Neural cell (in vitro differentiated cells): ENCODE data around the gene KCTD16. TPM values are rescaled to one million over a fixed set of nuclear protein-coding genes. Genes with fewer than 3 reads are reported as not detected.

ENCODE experiments used
- H2AFZ ChIP-seq: fragments of 200-600, 300-800 bp; sonication (generic), shearing (Covaris generic); 2 replicates; pipeline ENCODE4 v1.6.0; 2014; ENCODE audit warnings: low read depth, mild to moderate bottlenecking, antibody characterized with exemption, low read length, moderate library complexity
- H3F3A ChIP-seq: fragments of 200-600 bp; shearing (Covaris generic); 2 replicates; pipeline ENCODE4 v1.6.1; 2016; ENCODE audit warnings: mild to moderate bottlenecking, moderate library complexity, mixed read lengths, antibody characterized with exemption, low read length; ENCODE audit not compliant: insufficient read depth, poor library complexity, severe bottlenecking
- H3K27ac ChIP-seq: fragments of 200-600, 300-800 bp; sonication (generic), shearing (Covaris generic); 2 replicates; pipeline ENCODE4 v1.5.1; 2014; ENCODE audit warnings: mild to moderate bottlenecking, low read length, moderate library complexity
- H3K27me3 ChIP-seq: fragments of 300-800, 200-600 bp; sonication (generic), shearing (Covaris generic); 2 replicates; pipeline ENCODE4 v1.6.0; 2014; ENCODE audit warnings: mild to moderate bottlenecking, low read depth, low read length, moderate library complexity; ENCODE audit not compliant: insufficient read depth
- H3K36me3 ChIP-seq: fragments of 300-800, 200-600 bp; sonication (generic), shearing (Covaris generic); 2 replicates; pipeline ENCODE4 v1.5.1; 2014; ENCODE audit warnings: mild to moderate bottlenecking, antibody characterized with exemption, low read length, moderate library complexity; ENCODE audit not compliant: insufficient read depth
- H3K4me2 ChIP-seq: fragments of 300-800, 200-600 bp; sonication (generic), shearing (Covaris generic); 2 replicates; pipeline ENCODE4 v1.6.0; 2014; ENCODE audit warnings: mild to moderate bottlenecking, low read length
- H3K4me3 ChIP-seq: fragments of 300-800, 200-600 bp; sonication (generic), shearing (Covaris generic); 2 replicates; pipeline ENCODE4 v1.5.1; 2014; ENCODE audit warnings: mild to moderate bottlenecking, low read length, moderate library complexity
- H3K79me2 ChIP-seq: fragments of 200-600 bp; shearing (Covaris generic); replicated peaks from 2 replicates; pipeline ENCODE4 v1.6.0; 2014; ENCODE audit warnings: mild to moderate bottlenecking, low read length, moderate library complexity; ENCODE audit not compliant: insufficient read depth
- H3K9ac ChIP-seq: fragments of 300-800, 200-600 bp; sonication (generic), shearing (Covaris generic); 2 replicates; pipeline ENCODE4 v1.6.1; 2016; ENCODE audit warnings: mild to moderate bottlenecking, low read length, mixed read lengths
- H3K9me2 ChIP-seq: fragments of 200-600 bp; shearing (Covaris generic); 2 replicates; pipeline ENCODE4 v1.6.1; 2016; ENCODE audit warnings: mild to moderate bottlenecking, low read length, mixed read lengths; ENCODE audit not compliant: insufficient read depth
- H3K9me3 ChIP-seq: fragments of 200-600, 300-800 bp; sonication (generic), shearing (Covaris generic); 2 replicates; pipeline ENCODE4 v1.6.1; 2016; ENCODE audit warnings: mild to moderate bottlenecking, mixed run types, low read length, moderate library complexity, mixed read lengths
- H4K20me1 ChIP-seq: fragments of 200-600 bp; shearing (Covaris generic); 2 replicates; pipeline ENCODE4 v1.6.1; 2016; ENCODE audit warnings: mild to moderate bottlenecking, mixed run types; ENCODE audit not compliant: insufficient read depth
- EP300 ChIP-seq: fragments of 450-650 bp; conservative IDR thresholded peaks from 2 replicates; pipeline ENCODE4 v1.6.1; 2014; ENCODE audit warnings: antibody characterized with exemption, mild to moderate bottlenecking, moderate library complexity; ENCODE audit not compliant: poor library complexity, severe bottlenecking
- POLR2AphosphoS5 ChIP-seq: IDR thresholded peaks from 2 replicates; pipeline ENCODE4 v1.6.1; 2012
- RAD21 ChIP-seq: fragments of 450-650 bp; conservative IDR thresholded peaks from 2 replicates; pipeline ENCODE4 v1.6.1; 2014; ENCODE audit warnings: antibody characterized with exemption, mild to moderate bottlenecking, moderate library complexity
- SMC3 ChIP-seq: fragments of 450-650 bp; conservative IDR thresholded peaks from 2 replicates; pipeline ENCODE4 v1.6.1; 2014; ENCODE audit warnings: antibody characterized with exemption, mild to moderate bottlenecking, moderate library complexity; ENCODE audit not compliant: poor library complexity
- TAF1 ChIP-seq: IDR thresholded peaks from 2 replicates; pipeline ENCODE4 v1.6.1; 2012; ENCODE audit warnings: low read depth
- polyA plus RNA-seq: library from polyadenylated mRNA; depleted of rRNA; stranded (reverse); fragments of >200 nt; gene quantifications from 2 replicates; pipeline ENCODE4 v1.2.3, GENCODE V29; 2014
- TF ChIP-seq, protein P1 (sequence below): IDR thresholded peaks from 2 replicates; pipeline ENCODE4 v1.6.1; 2012; ENCODE audit warnings: borderline replicate concordance

KCTD16 gene
- polyA plus RNA-seq, 1 donor from 2014 or later, result 7.1 TPM

- H3F3A ChIP-seq, result no peaks in the 10 kb centered on the region
- TF ChIP-seq RAD21, result no peak
- H3K36me3 ChIP-seq, result no peaks in the 10 kb centered on the region
- no peaks in the 10 kb centered on the region for H3K27me3 ChIP-seq
- no peaks in the 10 kb centered on the region for H3K9me2 ChIP-seq
- H2AFZ ChIP-seq, result no peak overlapping the region
- H3K9me3 ChIP-seq, result no peaks in the 10 kb centered on the region
- H4K20me1 ChIP-seq, result no peaks in the 10 kb centered on the region
- no peak overlapping the region for H3K27ac ChIP-seq
- H3K4me2 ChIP-seq, result no peak overlapping the region
- no peak overlapping the region for H3K9ac ChIP-seq
- no peaks in the 10 kb centered on the region for H3K79me2 ChIP-seq
- H3K4me3 ChIP-seq, result no peak overlapping the region
Measured at GRCh38 chr5:144125163-144125726, 45.4 kb upstream of the KCTD16 start.

DNA sequence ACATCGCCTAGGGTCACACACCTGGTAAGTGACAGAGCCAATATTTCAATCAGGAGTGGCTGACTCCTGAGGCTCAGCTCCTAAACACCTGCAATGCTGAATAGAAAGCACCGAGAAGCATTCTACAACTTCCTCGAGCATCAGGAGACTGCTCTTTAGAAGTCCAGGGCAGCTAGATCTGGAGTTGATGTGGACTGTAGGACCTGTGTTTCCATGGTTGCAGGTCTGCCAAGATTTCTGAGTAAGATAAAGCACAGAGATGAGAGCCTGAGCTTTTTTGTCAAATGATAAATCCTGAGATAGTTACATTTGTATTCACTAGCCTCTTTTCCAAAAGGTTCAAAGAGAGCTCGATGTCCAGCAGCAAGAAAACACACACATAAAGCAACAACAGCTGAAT lies 44.0 kb upstream of the KCTD16 start:
- Histone ChIP-seq H3F3A (no peaks in the 10 kb centered on the region), H3K9ac (no peak overlapping the region), H4K20me1 (no peaks in the 10 kb centered on the region), H3K27ac (no peak overlapping the region), H3K4me3 (no peak overlapping the region), H3K79me2 (no peaks in the 10 kb centered on the region), H3K4me2 (no peak overlapping the region), H3K36me3 (no peaks in the 10 kb centered on the region), H3K27me3 (no peaks in the 10 kb centered on the region), H3K9me2 (no peaks in the 10 kb centered on the region), H3K9me3 (no peaks in the 10 kb centered on the region), H2AFZ (no peak overlapping the region)
- TF ChIP-seq EP300, result no peak
- no peak for TF ChIP-seq POLR2AphosphoS5
- TF ChIP-seq TAF1, result no peak

DNA sequence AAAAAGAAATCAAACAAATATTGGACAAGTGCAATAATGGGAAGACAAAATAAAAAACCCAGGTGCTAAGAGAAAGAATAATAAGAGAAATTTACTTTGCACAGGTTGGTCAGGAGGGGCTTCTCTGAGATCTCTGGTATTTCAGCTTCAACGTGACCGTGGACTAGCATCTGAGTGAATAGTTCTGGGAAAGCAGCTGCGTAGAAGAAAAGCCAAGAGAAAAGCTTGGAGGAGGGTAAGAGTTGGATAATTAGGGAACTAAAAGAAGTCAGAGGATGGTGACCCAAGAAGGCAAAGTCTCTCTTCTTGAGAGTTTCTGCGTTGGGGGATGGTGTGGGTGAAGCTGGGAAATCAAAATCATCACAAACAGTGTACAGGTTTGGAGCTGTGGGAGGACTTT lies 41.8 kb upstream of the KCTD16 start:
- Histone ChIP-seq H3K9ac (no peak overlapping the region), H3K9me2 (no peaks in the 10 kb centered on the region), H3K4me3 (no peak overlapping the region), H3K36me3 (no peaks in the 10 kb centered on the region), H3K27me3 (no peaks in the 10 kb centered on the region), H3K79me2 (no peaks in the 10 kb centered on the region), H3K9me3 (no peaks in the 10 kb centered on the region), H2AFZ (no peak overlapping the region), H4K20me1 (no peaks in the 10 kb centered on the region), H3K4me2 (no peak overlapping the region), H3K27ac (no peak overlapping the region), H3F3A (no peaks in the 10 kb centered on the region)
- TF ChIP-seq SMC3 (no peak), POLR2AphosphoS5 (no peak), RAD21 (no peak)
- TF ChIP-seq, protein P1, sequence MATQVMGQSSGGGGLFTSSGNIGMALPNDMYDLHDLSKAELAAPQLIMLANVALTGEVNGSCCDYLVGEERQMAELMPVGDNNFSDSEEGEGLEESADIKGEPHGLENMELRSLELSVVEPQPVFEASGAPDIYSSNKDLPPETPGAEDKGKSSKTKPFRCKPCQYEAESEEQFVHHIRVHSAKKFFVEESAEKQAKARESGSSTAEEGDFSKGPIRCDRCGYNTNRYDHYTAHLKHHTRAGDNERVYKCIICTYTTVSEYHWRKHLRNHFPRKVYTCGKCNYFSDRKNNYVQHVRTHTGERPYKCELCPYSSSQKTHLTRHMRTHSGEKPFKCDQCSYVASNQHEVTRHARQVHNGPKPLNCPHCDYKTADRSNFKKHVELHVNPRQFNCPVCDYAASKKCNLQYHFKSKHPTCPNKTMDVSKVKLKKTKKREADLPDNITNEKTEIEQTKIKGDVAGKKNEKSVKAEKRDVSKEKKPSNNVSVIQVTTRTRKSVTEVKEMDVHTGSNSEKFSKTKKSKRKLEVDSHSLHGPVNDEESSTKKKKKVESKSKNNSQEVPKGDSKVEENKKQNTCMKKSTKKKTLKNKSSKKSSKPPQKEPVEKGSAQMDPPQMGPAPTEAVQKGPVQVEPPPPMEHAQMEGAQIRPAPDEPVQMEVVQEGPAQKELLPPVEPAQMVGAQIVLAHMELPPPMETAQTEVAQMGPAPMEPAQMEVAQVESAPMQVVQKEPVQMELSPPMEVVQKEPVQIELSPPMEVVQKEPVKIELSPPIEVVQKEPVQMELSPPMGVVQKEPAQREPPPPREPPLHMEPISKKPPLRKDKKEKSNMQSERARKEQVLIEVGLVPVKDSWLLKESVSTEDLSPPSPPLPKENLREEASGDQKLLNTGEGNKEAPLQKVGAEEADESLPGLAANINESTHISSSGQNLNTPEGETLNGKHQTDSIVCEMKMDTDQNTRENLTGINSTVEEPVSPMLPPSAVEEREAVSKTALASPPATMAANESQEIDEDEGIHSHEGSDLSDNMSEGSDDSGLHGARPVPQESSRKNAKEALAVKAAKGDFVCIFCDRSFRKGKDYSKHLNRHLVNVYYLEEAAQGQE, result no peak

- Histone ChIP-seq H3K9ac (no peak overlapping the region), H3K4me3 (no peak overlapping the region), H3K9me2 (no peaks in the 10 kb centered on the region), H3F3A (no peaks in the 10 kb centered on the region), H3K36me3 (no peaks in the 10 kb centered on the region), H3K4me2 (no peak overlapping the region), H3K9me3 (no peaks in the 10 kb centered on the region), H4K20me1 (no peaks in the 10 kb centered on the region), H3K27me3 (no peaks in the 10 kb centered on the region), H3K79me2 (no peaks in the 10 kb centered on the region), H3K27ac (no peak overlapping the region), H2AFZ (no peak overlapping the region)
- TF ChIP-seq RAD21, result no peak
- TF ChIP-seq EP300, result no peak
- TF ChIP-seq TAF1, result no peak
- TF ChIP-seq POLR2AphosphoS5, result no peak
Measured at GRCh38 chr5:144130306-144130705, 40.4 kb upstream of the KCTD16 start.
